Breast epithelium (tissue), 4 donors: ENCODE data around the gene DUSP9. TPM values are rescaled to one million over a fixed set of nuclear protein-coding genes. Genes with fewer than 3 reads are reported as not detected.
"Not testable (repeated sequence)": the region's sequence is repeated elsewhere in the genome, so short reads cannot be mapped to it uniquely, and the experiment has no call there.

ENCODE experiments used
- DNase-seq, 2 donors: peaks; one replicate each; pipeline ENCODE4 v3.0.0-alpha.2; 2019; ENCODE audit warnings: low spot score in 2 of 2
- H3K27ac ChIP-seq, 2 donors: fragments of 200-600 bp; sonication (generic) in 1 of 2; one replicate each; pipeline ENCODE4 v1.5.1; 2016 to 2019; ENCODE audit warnings: mild to moderate bottlenecking in 1 of 2
- H3K27me3 ChIP-seq, 2 donors: fragments of 200-600 bp; sonication (generic) in 1 of 2; one replicate each; pipeline versions ENCODE4 v1.5.1 to v1.6.0; 2017 to 2019; ENCODE audit warnings: control low read depth in 1 of 2, mild to moderate bottlenecking in 1 of 2
- H3K36me3 ChIP-seq: fragments of 200-600 bp; one replicate; pipeline ENCODE4 v1.5.1; 2019
- H3K4me1 ChIP-seq, 2 donors: fragments of 200-600 bp; sonication (generic); one replicate each; pipeline ENCODE4 v1.5.1; 2016 to 2019; ENCODE audit warnings: control low read depth in 1 of 2
- H3K4me3 ChIP-seq, 3 donors: fragments of 200-600 bp; sonication (generic); 1 replicate in 2 of 3; 2 replicates in 1 of 3; pipeline ENCODE4 v1.5.1; 2016 to 2019; ENCODE audit warnings: mild to moderate bottlenecking in 3 of 3, moderate library complexity in 2 of 3
- H3K9me3 ChIP-seq, 2 donors: fragments of 200-600 bp; sonication (generic) in 1 of 2; one replicate each; pipeline ENCODE4 v1.5.1; 2016 to 2019; ENCODE audit warnings: control low read depth in 1 of 2
- CTCF ChIP-seq, 3 donors: fragments of 450-650 bp; IDR thresholded peaks; one replicate each; pipeline ENCODE4 v1.5.1; 2016 to 2017; ENCODE audit warnings: antibody characterized with exemption in 3 of 3, mild to moderate bottlenecking in 3 of 3, moderate library complexity in 3 of 3
- POLR2A ChIP-seq: fragments of 450-650 bp; IDR thresholded peaks from one replicate; pipeline ENCODE4 v1.6.1; 2016; ENCODE audit warnings: antibody characterized with exemption, mild to moderate bottlenecking, moderate library complexity
- POLR2AphosphoS5 ChIP-seq, 3 donors: sonication (generic); formaldehyde crosslinking; IDR thresholded peaks; one replicate each; pipeline ENCODE4 v1.6.1; 2017; ENCODE audit warnings: antibody characterized with exemption in 3 of 3
- intact Hi-C: fragments of 100-400 bp; cut with DNase I; formaldehyde crosslinking; loops from one replicate; pipeline ENCODE4 v1.15.1; 2023; ENCODE audit warnings: low total_unique reads
- total RNA-seq, 3 donors: library from RNA; depleted of rRNA; stranded (reverse); fragments of >200 nt; gene quantifications; one replicate each; pipeline ENCODE4 v1.1.0, GENCODE V29; 2016

The DUSP9 gene
- total RNA-seq, 3 donors from 2014 or later = 0.33 to 0.73 TPM; not detected in 1

- Histone ChIP-seq H3K9me3 (peaks cover 0 to 5% of the 10 kb centered on the region in 2 donors), H3K27ac (no peak overlapping the region), H3K4me3 (no peak overlapping the region), H3K36me3 (no peaks in the 10 kb centered on the region), H3K4me1 (no peaks in the 10 kb centered on the region), H3K27me3 (peaks cover 0 to 49% of the 10 kb centered on the region in 2 donors)
- no peak for TF ChIP-seq POLR2AphosphoS5 (IDR thresholded peaks at IDR 0.05)
- TF ChIP-seq CTCF (IDR thresholded peaks at IDR 0.05) = no peak
- TF ChIP-seq POLR2A = no peak
- no peak for DNase-seq
- intact Hi-C loops = no loop called here
Measured at GRCh38 chrX:153600921-153601320, 46.1 kb upstream of the DUSP9 start.

GRCh38 chrX:153601511-153602110 lies 45.4 kb upstream of the DUSP9 start:
- H3K4me3 ChIP-seq = no peak overlapping the region
- intact Hi-C loops = no loop called here
- TF ChIP-seq POLR2A (no peak), CTCF (IDR thresholded peaks at IDR 0.05) (no peak), POLR2AphosphoS5 (IDR thresholded peaks at IDR 0.05) (no peak)
- no peaks in the 10 kb centered on the region for H3K4me1 ChIP-seq
- peaks cover 0 to 47% of the 10 kb centered on the region in 2 donors for H3K27me3 ChIP-seq
- no peak overlapping the region for H3K27ac ChIP-seq
- no peak for DNase-seq
- no peaks in the 10 kb centered on the region for H3K36me3 ChIP-seq
- H3K9me3 ChIP-seq = peaks cover 0 to 5% of the 10 kb centered on the region in 2 donors

DNA sequence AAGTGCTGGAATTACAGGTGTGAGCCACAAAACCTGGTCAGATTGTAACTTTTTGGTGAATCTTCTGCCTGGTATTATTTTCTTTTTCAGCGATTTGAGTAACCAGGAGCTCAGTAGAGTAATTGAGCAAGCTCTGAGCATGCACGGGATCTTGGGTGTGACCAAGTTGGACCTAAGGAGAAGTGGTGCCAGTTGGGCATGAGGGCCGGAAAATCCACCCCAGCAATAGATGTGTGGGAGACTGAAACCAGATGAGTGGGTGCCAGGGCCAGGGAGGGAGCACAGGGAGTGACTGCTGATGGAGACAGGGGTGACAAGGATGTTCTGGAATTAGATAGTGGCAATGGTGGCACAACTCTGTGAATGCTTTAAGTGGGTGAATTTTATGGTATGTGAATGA lies 44.4 kb upstream of the DUSP9 start:
- no peak for DNase-seq
- Histone ChIP-seq H3K4me1 (no peaks in the 10 kb centered on the region), H3K9me3 (peaks cover 0 to 5% of the 10 kb centered on the region in 2 donors), H3K27ac (no peak overlapping the region), H3K27me3 (peaks cover 0 to 44% of the 10 kb centered on the region in 2 donors), H3K36me3 (no peaks in the 10 kb centered on the region), H3K4me3 (no peak overlapping the region)
- no peak for TF ChIP-seq CTCF (IDR thresholded peaks at IDR 0.05)
- no peak for TF ChIP-seq POLR2A
- no peak for TF ChIP-seq POLR2AphosphoS5 (IDR thresholded peaks at IDR 0.05)
- intact Hi-C loops = no loop called here

DNA sequence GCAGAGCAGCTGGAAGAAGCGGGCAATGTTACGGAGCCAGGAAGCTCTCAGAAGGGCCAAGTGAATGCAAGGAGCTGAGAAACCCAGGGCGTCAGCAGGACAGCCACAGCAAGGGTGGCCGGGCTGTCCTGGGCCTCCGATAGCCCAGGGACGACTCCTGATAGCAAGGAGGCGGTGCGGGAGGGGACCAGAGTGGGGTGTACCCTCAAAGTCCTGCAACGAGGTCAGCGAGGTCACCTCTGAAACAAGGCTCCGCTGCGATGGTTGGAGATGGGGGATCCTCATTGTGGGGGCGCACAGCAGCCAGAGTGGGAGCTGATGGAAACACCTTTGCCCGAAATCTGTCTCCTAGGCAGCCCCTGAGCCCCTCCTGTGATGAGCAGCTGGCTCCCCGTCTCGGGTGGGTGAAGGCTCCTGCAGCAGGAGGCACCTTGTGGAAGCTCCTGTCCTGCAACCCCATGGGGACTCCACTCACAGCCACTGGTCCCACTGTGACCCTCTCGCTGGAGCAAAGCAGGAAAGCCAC lies 43.8 kb upstream of the DUSP9 start:
- Histone ChIP-seq H3K4me1 (no peaks in the 10 kb centered on the region), H3K36me3 (no peaks in the 10 kb centered on the region), H3K27ac (no peak overlapping the region), H3K9me3 (peaks cover 0 to 5% of the 10 kb centered on the region in 2 donors), H3K27me3 (peaks cover 0 to 46% of the 10 kb centered on the region in 2 donors), H3K4me3 (no peak overlapping the region)
- TF ChIP-seq POLR2A = no peak
- TF ChIP-seq CTCF (IDR thresholded peaks at IDR 0.05) = no peak
- no peak for TF ChIP-seq POLR2AphosphoS5 (IDR thresholded peaks at IDR 0.05)
- DNase-seq = no peak
- intact Hi-C loops = no loop called here

- H3K4me3 ChIP-seq, DNase-seq, H3K9me3 ChIP-seq, intact Hi-C loops, H3K27ac ChIP-seq, H3K4me1 ChIP-seq, H3K36me3 ChIP-seq: not testable (repeated sequence)
- H3K27me3 ChIP-seq = peaks cover 0 to 58% of the 10 kb centered on the region in 2 donors
Measured at GRCh38 chrX:153604666-153605380, 42.2 kb upstream of the DUSP9 start.
